Measurements from ENCODE around the gene TRAF3.

DNA sequence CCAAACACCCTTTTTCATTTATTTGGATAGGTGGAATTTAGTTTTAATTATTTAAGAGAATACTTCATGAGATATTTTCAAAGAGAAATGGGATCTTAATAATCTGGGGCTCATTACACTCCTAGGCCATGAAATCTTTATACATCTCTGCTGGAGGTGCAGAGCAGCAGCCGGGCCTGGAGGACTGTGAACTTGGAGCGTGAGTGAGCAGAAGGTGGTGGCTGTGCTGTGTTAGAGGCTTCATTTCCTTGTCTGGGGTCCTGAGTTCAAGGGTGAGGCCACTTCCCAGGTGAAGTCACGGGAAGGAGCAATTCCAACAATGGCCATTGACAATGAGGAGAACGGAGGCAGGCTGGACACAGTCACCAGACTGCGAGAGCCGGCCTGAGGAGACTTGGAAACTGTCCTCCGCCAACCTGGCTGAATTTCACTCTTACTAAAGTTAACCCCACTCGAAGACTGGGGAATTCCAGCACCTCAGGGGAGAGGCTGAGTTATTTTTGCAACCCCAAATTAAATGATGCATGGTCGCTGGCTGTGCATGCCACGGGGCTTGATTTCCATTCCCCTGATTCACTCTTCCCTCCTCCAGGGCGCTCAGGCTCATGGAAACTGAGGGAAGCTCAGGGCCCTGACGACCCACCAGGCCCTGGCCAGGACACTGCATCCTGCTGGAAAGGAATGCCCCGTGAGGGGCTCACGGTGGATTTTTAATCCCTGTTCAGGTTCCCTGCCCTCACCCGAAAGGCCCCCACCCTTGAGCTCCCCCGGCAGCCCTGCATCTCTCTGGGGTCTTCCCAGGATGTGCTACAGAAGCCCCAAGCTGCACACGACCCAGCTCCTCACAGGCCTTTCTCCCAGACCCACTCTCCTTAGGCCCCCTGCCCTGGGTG is 22.6 kb upstream of the TRAF3 start:
- TF ChIP-seq CREM (CRISPR knock-in tag; IDR thresholded peaks at IDR 0.05) (no peak), NR2C2 (CRISPR knock-in tag; IDR thresholded peaks at IDR 0.05) (no peak), TEAD4 (CRISPR knock-in tag; IDR thresholded peaks at IDR 0.05) (no peak), TP53 (CRISPR knock-in tag; IDR thresholded peaks at IDR 0.05) (no peak), ZNF317 (CRISPR knock-in tag; IDR thresholded peaks at IDR 0.05; ENCODE audit: borderline replicate concordance, low read depth) (no peak), ZBTB21 (CRISPR knock-in tag; IDR thresholded peaks at IDR 0.05; ENCODE audit: borderline replicate concordance) (no peak), ZNF416 (CRISPR knock-in tag; IDR thresholded peaks at IDR 0.05) (no peak), SMAD4 (CRISPR knock-in tag; IDR thresholded peaks at IDR 0.05) (no peak), IRF2 (CRISPR knock-in tag; IDR thresholded peaks at IDR 0.05; ENCODE audit: borderline replicate concordance, low read depth) (no peak)
- TF ChIP-seq, protein P1, sequence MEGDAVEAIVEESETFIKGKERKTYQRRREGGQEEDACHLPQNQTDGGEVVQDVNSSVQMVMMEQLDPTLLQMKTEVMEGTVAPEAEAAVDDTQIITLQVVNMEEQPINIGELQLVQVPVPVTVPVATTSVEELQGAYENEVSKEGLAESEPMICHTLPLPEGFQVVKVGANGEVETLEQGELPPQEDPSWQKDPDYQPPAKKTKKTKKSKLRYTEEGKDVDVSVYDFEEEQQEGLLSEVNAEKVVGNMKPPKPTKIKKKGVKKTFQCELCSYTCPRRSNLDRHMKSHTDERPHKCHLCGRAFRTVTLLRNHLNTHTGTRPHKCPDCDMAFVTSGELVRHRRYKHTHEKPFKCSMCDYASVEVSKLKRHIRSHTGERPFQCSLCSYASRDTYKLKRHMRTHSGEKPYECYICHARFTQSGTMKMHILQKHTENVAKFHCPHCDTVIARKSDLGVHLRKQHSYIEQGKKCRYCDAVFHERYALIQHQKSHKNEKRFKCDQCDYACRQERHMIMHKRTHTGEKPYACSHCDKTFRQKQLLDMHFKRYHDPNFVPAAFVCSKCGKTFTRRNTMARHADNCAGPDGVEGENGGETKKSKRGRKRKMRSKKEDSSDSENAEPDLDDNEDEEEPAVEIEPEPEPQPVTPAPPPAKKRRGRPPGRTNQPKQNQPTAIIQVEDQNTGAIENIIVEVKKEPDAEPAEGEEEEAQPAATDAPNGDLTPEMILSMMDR (IDR thresholded peaks at IDR 0.05), result no peak
- TF ChIP-seq, protein P2, sequence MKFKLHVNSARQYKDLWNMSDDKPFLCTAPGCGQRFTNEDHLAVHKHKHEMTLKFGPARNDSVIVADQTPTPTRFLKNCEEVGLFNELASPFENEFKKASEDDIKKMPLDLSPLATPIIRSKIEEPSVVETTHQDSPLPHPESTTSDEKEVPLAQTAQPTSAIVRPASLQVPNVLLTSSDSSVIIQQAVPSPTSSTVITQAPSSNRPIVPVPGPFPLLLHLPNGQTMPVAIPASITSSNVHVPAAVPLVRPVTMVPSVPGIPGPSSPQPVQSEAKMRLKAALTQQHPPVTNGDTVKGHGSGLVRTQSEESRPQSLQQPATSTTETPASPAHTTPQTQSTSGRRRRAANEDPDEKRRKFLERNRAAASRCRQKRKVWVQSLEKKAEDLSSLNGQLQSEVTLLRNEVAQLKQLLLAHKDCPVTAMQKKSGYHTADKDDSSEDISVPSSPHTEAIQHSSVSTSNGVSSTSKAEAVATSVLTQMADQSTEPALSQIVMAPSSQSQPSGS (CRISPR knock-in tag; IDR thresholded peaks at IDR 0.05; ENCODE audit: borderline replicate concordance, low read depth), result no peak
- TF ChIP-seq, protein P3, sequence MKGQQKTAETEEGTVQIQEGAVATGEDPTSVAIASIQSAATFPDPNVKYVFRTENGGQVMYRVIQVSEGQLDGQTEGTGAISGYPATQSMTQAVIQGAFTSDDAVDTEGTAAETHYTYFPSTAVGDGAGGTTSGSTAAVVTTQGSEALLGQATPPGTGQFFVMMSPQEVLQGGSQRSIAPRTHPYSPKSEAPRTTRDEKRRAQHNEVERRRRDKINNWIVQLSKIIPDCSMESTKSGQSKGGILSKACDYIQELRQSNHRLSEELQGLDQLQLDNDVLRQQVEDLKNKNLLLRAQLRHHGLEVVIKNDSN (CRISPR knock-in tag; IDR thresholded peaks at IDR 0.05), result no peak

Measured in WTC11 (cell line).